Stimulated activated CD8-positive, alpha-beta memory T cell treated with anti-CD3 and anti-CD28 coated beads, Interleukin-7, amount 100 ng/mL, for 48 hours (primary cell): ENCODE results near the gene PPP1R1C.
"Not testable (repeated sequence)": the region's sequence is repeated elsewhere in the genome, so short reads cannot be mapped to it uniquely, and the experiment has no call there.

Experiments
- DNase-seq, 2 donors: peaks; one replicate each; pipeline ENCODE4 v3.0.0-alpha.2; 2020; ENCODE audit warnings: low read depth in 1 of 2; ENCODE audit errors: extremely low read depth in 1 of 2

PPP1R1C gene, protein sequence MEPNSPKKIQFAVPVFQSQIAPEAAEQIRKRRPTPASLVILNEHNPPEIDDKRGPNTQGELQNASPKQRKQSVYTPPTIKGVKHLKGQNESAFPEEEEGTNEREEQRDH

DNA sequence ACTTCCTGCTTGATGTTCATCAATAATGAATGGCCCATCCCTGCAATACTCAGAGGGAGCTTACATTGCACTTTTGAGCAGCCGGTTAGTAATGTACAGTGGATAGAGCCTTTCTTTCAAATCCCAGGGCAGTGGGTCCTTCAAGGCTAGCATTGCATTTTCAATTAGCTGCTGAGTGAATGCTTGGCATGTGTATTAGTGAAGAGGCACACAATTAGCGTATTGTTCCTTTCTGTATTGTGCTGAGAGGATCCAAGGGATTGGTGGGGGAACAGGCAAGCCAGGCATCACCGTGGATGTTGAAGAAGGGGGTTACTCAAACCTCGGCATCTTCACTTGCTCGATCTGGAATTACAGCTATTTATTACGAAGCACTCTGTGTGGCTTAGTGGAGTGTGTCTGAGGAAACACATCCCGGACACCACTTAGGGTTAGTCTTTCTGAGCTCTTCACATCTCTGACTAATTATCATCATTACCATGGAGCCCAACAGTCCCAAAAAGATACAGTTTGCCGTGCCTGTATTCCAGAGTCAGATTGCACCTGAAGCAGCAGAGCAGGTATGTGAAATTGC is at the start of gene PPP1R1C:
TSS of gene PPP1R1C (plus strand) at position 222 of the 574 bp plus-strand sequence. CDS start at position 480, 258 bp downstream.
- DNase-seq: no peak

GRCh38 chr2:181937473-181937872 is 48.2 kb upstream of the PPP1R1C start:
- no peak for DNase-seq

GRCh38 chr2:181943411-181944124 is 42.1 kb upstream of the PPP1R1C start:
- no peak for DNase-seq

- DNase-seq: no peak
These were observed 41.3 kb upstream of the PPP1R1C start for GRCh38 chr2:181944164-181944913.

DNA sequence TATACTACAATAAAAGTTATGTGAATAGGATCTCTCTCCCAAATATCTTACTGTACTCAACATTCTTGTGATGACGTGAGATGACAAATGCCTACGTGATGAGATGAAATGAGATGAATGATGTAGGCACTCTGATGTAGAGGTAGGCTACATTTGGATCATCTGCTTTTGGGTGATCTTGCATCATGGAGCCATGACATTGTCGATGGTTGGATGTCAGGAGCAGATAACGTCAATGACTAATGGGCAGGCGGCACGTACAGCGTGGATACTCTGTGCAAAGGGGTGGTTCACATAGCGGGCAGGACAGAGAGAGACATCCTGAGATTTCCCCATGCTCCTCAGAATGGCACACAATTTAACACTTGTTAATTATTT is 40.8 kb upstream of the PPP1R1C start:
- DNase-seq: no peak

- no peak for DNase-seq
These were observed 39.1 kb upstream of the PPP1R1C start for GRCh38 chr2:181946444-181947127.

DNA sequence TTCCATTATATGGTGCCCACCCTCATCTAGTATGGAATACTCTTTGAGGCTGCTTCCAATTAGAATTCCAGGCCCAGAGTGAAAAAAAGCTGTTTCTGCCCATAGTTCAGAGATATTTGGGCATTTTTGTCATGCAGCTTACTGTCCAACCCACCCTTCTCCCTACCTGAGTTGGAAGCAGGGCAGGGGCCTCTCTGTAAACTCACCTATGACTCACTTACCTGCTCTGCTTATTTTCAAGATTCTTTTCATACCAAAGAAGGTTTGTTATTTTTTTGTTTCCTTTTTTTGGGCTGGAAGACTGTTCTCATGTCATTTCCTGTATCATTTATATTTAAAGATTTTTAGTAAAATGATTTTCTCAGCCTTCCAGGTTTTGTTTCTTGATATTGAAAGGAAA is 38.4 kb upstream of the PPP1R1C start:
- DNase-seq: no peak

GRCh38 chr2:181948227-181948626 is 37.4 kb upstream of the PPP1R1C start:
- DNase-seq: no peak

DNA sequence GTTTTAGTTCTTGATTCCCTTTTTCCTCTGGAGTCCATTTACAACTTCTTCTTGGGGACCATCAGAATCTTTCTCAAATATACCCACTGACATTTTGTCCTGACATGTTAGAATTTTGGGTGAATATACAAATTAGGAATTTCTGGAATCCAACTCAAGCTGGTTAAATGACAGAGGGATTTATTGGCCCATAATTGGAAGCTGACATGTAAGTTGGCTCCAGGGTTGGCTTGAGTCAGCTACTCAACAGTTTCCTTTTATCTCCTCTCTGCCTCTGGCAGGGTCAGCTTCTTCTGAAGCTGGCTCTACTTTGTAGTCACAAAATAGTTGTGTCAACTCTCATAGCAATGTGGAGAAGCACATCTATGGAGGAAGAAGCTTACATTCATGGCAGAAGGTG is 36.6 kb upstream of the PPP1R1C start:
- DNase-seq: no peak

- DNase-seq: no peak
These were observed 33.0 kb upstream of the PPP1R1C start for GRCh38 chr2:181952404-181953226.

DNA sequence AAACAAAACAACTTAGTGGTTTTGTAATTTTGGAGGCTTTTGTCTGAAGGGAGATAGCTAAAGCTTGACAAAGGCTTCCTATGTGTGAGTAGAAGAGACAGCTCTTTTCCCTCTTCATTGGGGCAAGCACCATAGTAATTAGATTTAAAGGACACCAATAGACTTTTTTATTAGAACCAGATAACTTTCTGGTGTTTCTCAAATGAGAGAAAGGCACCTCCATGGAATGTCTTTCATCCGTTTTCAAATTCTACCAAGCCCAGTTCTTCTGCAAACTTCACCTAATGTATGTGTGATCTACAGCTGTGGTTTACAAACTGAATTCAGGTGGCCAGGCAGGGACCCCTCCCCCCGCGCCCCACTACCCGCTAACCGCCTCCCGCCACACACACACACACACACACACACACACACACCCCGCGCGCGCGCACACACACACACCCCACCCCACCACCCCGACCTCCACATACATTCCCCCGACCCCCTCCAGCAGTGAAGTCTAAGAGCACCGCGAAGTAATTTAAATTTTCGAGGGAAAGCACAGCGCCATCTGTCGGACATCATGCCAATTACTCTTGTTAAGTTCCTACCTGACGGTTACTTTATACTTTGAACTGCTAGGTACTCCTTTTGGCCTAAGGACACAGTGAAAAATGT is 31.6 kb upstream of the PPP1R1C start:
- DNase-seq: peak in 1 of 2 donors; percentile 30

GRCh38 chr2:181954538-181954883 is 31.1 kb upstream of the PPP1R1C start:
- no peak for DNase-seq

- DNase-seq: no peak
These were observed 30.6 kb upstream of the PPP1R1C start for GRCh38 chr2:181955010-181955409.

DNA sequence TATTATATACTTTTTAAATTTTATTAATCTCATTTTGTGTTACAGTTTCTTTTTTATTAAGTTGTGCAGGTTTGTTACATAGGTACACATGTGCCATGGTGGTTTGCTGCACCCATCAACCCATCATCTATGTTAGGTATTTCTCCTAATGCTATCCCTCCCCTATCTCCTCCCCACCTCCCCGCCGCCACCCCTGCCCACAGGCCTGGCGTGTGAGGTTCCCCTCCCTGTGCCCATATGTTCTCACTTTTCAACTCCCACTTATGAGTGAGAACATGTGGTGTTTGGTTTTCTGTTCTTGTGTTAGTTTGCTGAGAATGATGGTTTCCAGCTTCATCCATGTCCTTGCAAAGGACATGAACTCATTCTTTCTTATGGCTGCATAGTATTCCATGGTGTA is 29.8 kb upstream of the PPP1R1C start:
- not testable (repeated sequence) for DNase-seq

DNA sequence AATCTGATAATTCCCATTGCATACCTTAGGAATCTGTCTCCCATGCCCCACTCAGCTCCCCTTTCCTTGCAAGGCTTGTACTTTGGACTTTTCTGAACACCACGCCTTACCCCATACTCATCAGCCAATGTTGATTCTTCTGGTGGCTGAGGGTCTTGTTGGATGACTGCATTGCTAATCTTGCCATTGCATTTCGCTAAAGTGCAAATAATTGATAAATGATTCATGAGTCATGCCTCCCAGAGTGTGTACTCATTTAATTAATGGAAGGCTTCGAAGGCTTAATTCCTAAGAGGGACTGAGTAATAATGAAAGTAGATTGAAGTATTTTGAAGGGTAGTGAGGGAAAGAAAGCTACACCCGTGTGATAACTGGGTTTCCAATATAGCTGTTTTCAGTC is 28.0 kb upstream of the PPP1R1C start:
- no peak for DNase-seq

DNA sequence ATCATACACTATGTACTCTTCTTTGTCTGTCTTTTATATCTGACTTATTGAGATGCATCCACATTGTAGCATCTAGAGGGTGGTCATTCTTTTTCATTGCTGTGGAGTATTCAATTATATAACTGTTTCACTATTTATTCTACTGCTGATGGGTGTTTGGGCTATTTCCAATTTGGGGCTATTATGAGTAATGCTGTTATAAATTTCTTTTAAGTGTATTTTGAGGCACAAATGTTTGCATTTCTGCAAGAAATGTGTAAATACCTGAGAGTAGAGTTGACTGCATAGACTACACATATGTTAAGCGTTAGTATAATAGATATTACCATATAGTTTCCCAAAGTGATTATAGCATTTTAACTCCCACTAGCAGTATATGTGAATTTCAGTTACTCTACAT is 26.9 kb upstream of the PPP1R1C start:
- DNase-seq: no peak

- no peak for DNase-seq
These were observed 26.1 kb upstream of the PPP1R1C start for GRCh38 chr2:181959508-181959907.

- DNase-seq: not testable (repeated sequence)
These were observed 24.5 kb upstream of the PPP1R1C start for GRCh38 chr2:181961167-181961566.

GRCh38 chr2:181962142-181962541 is 23.5 kb upstream of the PPP1R1C start:
- no peak for DNase-seq
